GM23338 (cell line): ENCODE results near the gene NOVA2. TPM values are rescaled to one million over a fixed set of nuclear protein-coding genes. Genes with fewer than 3 reads are reported as not detected.

Experiments used
- ATAC-seq: fragments of 200-7000 bp; cut with Tn5 transposase; 3 replicates; pipeline ENCODE4 v1.9.1; 2020
- DNase-seq: peaks from one replicate; pipeline ENCODE4 v3.0.0-alpha.2; 2015; ENCODE audit warnings: low spot score
- H2AFZ ChIP-seq: fragments of 200-600 bp; sonication (generic); 2 replicates; pipeline ENCODE4 v1.8.0; 2016; ENCODE audit warnings: antibody characterized with exemption, mild to moderate bottlenecking, moderate library complexity
- H3F3A ChIP-seq: fragments of 200-600 bp; sonication (generic); replicated peaks from 2 replicates; pipeline ENCODE4 v1.8.0; 2017; ENCODE audit warnings: antibody characterized with exemption, mixed run types, low read depth
- H3K27ac ChIP-seq: fragments of 200-600 bp; sonication (generic); 2 replicates; pipeline ENCODE4 v1.6.1; 2016; ENCODE audit warnings: low read depth
- H3K27me3 ChIP-seq: fragments of 200-600 bp; sonication (generic); 2 replicates; pipeline ENCODE4 v1.8.0; 2016; ENCODE audit warnings: mild to moderate bottlenecking, mixed run types, moderate library complexity; ENCODE audit not compliant: insufficient read depth
- H3K36me3 ChIP-seq: fragments of 200-600 bp; sonication (generic); 2 replicates; pipeline ENCODE4 v1.8.0; 2016; ENCODE audit warnings: mild to moderate bottlenecking; ENCODE audit not compliant: insufficient read depth
- H3K4me1 ChIP-seq: fragments of 200-600 bp; sonication (generic); 2 replicates; pipeline ENCODE4 v1.8.0; 2016; ENCODE audit warnings: mild to moderate bottlenecking, moderate library complexity; ENCODE audit not compliant: insufficient read depth
- H3K4me2 ChIP-seq: fragments of 200-600 bp; sonication (generic); 2 replicates; pipeline ENCODE4 v1.7.1; 2017; ENCODE audit warnings: mixed run types
- H3K4me3 ChIP-seq: fragments of 200-600 bp; sonication (generic); 2 replicates; pipeline ENCODE4 v1.6.1; 2016; ENCODE audit warnings: mixed run types
- H3K79me2 ChIP-seq: fragments of 200-600 bp; sonication (generic); replicated peaks from 2 replicates; pipeline ENCODE4 v1.8.0; 2017; ENCODE audit warnings: mild to moderate bottlenecking; ENCODE audit not compliant: insufficient read depth
- H3K9me2 ChIP-seq: fragments of 200-600 bp; sonication (generic); 2 replicates; pipeline ENCODE4 v1.8.0; 2017; ENCODE audit not compliant: insufficient read depth
- H4K20me1 ChIP-seq: fragments of 200-600 bp; sonication (generic); replicated peaks from 2 replicates; pipeline ENCODE4 v1.8.0; 2017; ENCODE audit warnings: mild to moderate bottlenecking; ENCODE audit not compliant: insufficient read depth
- H3K27ac Mint-ChIP-seq: 2 replicates; pipeline ENCODE4 v1.8.0; 2020; ENCODE audit warnings: inconsistent platforms, mild to moderate bottlenecking, moderate library complexity, mixed read lengths
- H3K27me3 Mint-ChIP-seq: 3 replicates; pipeline ENCODE4 v1.8.0; 2022; ENCODE audit warnings: low read depth, mild to moderate bottlenecking, moderate library complexity, mixed read lengths, inconsistent platforms; ENCODE audit not compliant: insufficient read depth, poor library complexity
- H3K36me3 Mint-ChIP-seq: 3 replicates; pipeline ENCODE4 v1.8.0; 2021; ENCODE audit warnings: low read depth, mild to moderate bottlenecking, inconsistent platforms, moderate library complexity, mixed read lengths
- H3K4me1 Mint-ChIP-seq: 3 replicates; pipeline ENCODE4 v1.8.0; 2020; ENCODE audit warnings: mild to moderate bottlenecking, inconsistent platforms, mixed read lengths
- H3K4me3 Mint-ChIP-seq: 3 replicates; pipeline ENCODE4 v1.8.0; 2021; ENCODE audit warnings: moderate library complexity, mild to moderate bottlenecking, inconsistent platforms, mixed read lengths
- H3K9me3 Mint-ChIP-seq: 3 replicates; pipeline ENCODE4 v1.8.0; 2020; ENCODE audit warnings: moderate library complexity, mild to moderate bottlenecking, inconsistent platforms, mixed read lengths
- CREB1 ChIP-seq: fragments of 250-450 bp; sonication (Bioruptor Pico); IDR thresholded peaks from 2 replicates; pipeline ENCODE4 v1.5.0; 2020; ENCODE audit warnings: low read depth, mild to moderate bottlenecking, moderate library complexity
- EZH2 ChIP-seq: fragments of 200-600 bp; sonication (generic); IDR thresholded peaks from one replicate; pipeline ENCODE4 v1.8.0; 2017; ENCODE audit warnings: antibody characterized with exemption, mild to moderate bottlenecking, low read depth; ENCODE audit not compliant: unreplicated experiment
- EZH2phosphoT487 ChIP-seq: fragments of 200-600 bp; sonication (generic); IDR thresholded peaks from one replicate; pipeline ENCODE4 v1.8.1; 2018; ENCODE audit warnings: antibody characterized with exemption; ENCODE audit not compliant: unreplicated experiment
- JUNB ChIP-seq: IDR thresholded peaks from one replicate; pipeline ENCODE4 v1.6.1; 2016; ENCODE audit warnings: antibody characterized with exemption; ENCODE audit not compliant: unreplicated experiment
- NANOG ChIP-seq: IDR thresholded peaks from 2 replicates; pipeline ENCODE4 v1.6.1; 2016; ENCODE audit warnings: antibody characterized with exemption, borderline replicate concordance
- POLR2AphosphoS5 ChIP-seq: IDR thresholded peaks from 2 replicates; pipeline ENCODE4 v1.6.1; 2016; ENCODE audit warnings: antibody characterized with exemption, low read depth
- STAT1 ChIP-seq: IDR thresholded peaks from one replicate; pipeline ENCODE4 v1.6.1; 2016; ENCODE audit warnings: antibody characterized with exemption; ENCODE audit not compliant: unreplicated experiment
- ZNF114 ChIP-seq: fragments of 250-450 bp; sonication (Bioruptor Pico); IDR thresholded peaks from 2 replicates; pipeline ENCODE4 v1.5.0; 2020; ENCODE audit warnings: mild to moderate bottlenecking, moderate library complexity
- ZNF331 ChIP-seq: fragments of 250-450 bp; sonication (Bioruptor Pico); IDR thresholded peaks from 2 replicates; pipeline ENCODE4 v1.5.0; 2020; ENCODE audit warnings: low read depth, mild to moderate bottlenecking, moderate library complexity
- polyA plus RNA-seq: library from polyadenylated mRNA; unstranded; fragments of >200 nt; fragmentation: Nextera tagmentation; extraction: Ambion mirVana; gene quantifications from 2 replicates; pipeline ENCODE4 v1.2.1, GENCODE V29; 2016
- total RNA-seq: library from RNA; depleted of rRNA; stranded (reverse); fragments of >200 nt; shearing (Covaris generic); gene quantifications from 2 replicates; pipeline ENCODE4 v1.2.3, GENCODE V29; 2014
- TF ChIP-seq, protein P1 (sequence below), 2 experiments: fragments of 200-600 bp in 1 of 2; sonication (generic) in 1 of 2; conservative IDR thresholded peaks; 2 replicates each; pipeline versions ENCODE4 v1.5.1 to v1.6.1; 2016 to 2017; ENCODE audit warnings: antibody characterized with exemption in 2 of 2, low read depth in 2 of 2, mild to moderate bottlenecking in 2 of 2, moderate library complexity in 1 of 2
- TF ChIP-seq, protein P2 (sequence below): IDR thresholded peaks from 2 replicates; pipeline ENCODE4 v1.6.1; 2016; ENCODE audit warnings: antibody characterized with exemption
- TF ChIP-seq, protein P3 (sequence below): IDR thresholded peaks from one replicate; pipeline ENCODE4 v1.6.1; 2018; ENCODE audit warnings: antibody characterized with exemption; ENCODE audit not compliant: unreplicated experiment
- TF ChIP-seq, protein P4 (sequence below): fragments of 250-450 bp; sonication (Bioruptor Pico); IDR thresholded peaks from 2 replicates; pipeline ENCODE4 v1.5.0; 2020; ENCODE audit warnings: mild to moderate bottlenecking, moderate library complexity

NOVA2 gene
- total and polyA plus RNA-seq, 2 experiments from 2014 or later, result 5.1 to 13.7 TPM

DNA sequence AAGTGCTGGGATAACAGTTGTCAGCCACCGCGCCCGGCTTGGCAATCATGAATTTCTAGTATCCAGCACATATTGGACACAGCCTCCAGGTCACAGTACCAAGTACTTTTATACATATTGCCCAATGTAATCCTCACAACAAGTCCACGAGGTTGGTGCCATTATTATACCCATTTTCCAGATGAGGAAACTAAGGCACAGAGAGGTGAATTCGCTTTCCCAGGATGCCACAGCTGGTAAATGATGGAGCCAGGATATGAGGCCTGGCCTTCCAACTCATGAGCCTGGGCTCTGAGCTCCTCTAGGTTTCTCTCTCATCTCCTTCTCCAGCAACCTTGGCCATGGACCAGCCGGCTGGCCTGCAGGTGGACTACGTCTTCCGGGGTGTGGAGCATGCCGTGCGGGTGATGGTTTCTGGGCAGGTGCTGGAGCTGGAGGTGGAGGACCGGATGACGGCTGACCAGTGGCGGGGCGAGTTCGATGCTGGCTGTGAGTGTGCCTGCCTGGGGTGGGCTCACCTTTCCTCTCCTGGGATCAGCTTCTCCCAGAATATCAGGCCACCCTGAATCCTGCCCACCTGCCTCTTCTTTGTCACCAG lies 29.1 kb upstream of the NOVA2 start:
- no peaks in the 10 kb centered on the region; the same call in 1 of the 2 replicates for H4K20me1 ChIP-seq
- no peak overlapping the region for H3K4me3 ChIP-seq
- no peak overlapping the region for H3K27ac ChIP-seq
- no peak overlapping the region for H2AFZ ChIP-seq
- no peak for ATAC-seq
- H3K4me2 ChIP-seq, result no peak overlapping the region
- H3K9me2 ChIP-seq, result no peaks in the 10 kb centered on the region
- TF ChIP-seq STAT1, result no peak
- no peak for TF ChIP-seq EZH2phosphoT487
- TF ChIP-seq CREB1, result no peak
- TF ChIP-seq JUNB, result no peak
- TF ChIP-seq ZNF331 (CRISPR knock-in tag), result no peak
- TF ChIP-seq, protein P1, sequence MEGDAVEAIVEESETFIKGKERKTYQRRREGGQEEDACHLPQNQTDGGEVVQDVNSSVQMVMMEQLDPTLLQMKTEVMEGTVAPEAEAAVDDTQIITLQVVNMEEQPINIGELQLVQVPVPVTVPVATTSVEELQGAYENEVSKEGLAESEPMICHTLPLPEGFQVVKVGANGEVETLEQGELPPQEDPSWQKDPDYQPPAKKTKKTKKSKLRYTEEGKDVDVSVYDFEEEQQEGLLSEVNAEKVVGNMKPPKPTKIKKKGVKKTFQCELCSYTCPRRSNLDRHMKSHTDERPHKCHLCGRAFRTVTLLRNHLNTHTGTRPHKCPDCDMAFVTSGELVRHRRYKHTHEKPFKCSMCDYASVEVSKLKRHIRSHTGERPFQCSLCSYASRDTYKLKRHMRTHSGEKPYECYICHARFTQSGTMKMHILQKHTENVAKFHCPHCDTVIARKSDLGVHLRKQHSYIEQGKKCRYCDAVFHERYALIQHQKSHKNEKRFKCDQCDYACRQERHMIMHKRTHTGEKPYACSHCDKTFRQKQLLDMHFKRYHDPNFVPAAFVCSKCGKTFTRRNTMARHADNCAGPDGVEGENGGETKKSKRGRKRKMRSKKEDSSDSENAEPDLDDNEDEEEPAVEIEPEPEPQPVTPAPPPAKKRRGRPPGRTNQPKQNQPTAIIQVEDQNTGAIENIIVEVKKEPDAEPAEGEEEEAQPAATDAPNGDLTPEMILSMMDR (conservative IDR thresholded peaks at IDR 0.05; ENCODE audit: low read depth in 2 of 2), result no peak
- no peak for TF ChIP-seq POLR2AphosphoS5
- no peak for TF ChIP-seq NANOG
- no peak for TF ChIP-seq EZH2
- no peak for TF ChIP-seq ZNF114
- TF ChIP-seq, protein P2, sequence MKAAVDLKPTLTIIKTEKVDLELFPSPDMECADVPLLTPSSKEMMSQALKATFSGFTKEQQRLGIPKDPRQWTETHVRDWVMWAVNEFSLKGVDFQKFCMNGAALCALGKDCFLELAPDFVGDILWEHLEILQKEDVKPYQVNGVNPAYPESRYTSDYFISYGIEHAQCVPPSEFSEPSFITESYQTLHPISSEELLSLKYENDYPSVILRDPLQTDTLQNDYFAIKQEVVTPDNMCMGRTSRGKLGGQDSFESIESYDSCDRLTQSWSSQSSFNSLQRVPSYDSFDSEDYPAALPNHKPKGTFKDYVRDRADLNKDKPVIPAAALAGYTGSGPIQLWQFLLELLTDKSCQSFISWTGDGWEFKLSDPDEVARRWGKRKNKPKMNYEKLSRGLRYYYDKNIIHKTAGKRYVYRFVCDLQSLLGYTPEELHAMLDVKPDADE, result no peak
- TF ChIP-seq, protein P3, sequence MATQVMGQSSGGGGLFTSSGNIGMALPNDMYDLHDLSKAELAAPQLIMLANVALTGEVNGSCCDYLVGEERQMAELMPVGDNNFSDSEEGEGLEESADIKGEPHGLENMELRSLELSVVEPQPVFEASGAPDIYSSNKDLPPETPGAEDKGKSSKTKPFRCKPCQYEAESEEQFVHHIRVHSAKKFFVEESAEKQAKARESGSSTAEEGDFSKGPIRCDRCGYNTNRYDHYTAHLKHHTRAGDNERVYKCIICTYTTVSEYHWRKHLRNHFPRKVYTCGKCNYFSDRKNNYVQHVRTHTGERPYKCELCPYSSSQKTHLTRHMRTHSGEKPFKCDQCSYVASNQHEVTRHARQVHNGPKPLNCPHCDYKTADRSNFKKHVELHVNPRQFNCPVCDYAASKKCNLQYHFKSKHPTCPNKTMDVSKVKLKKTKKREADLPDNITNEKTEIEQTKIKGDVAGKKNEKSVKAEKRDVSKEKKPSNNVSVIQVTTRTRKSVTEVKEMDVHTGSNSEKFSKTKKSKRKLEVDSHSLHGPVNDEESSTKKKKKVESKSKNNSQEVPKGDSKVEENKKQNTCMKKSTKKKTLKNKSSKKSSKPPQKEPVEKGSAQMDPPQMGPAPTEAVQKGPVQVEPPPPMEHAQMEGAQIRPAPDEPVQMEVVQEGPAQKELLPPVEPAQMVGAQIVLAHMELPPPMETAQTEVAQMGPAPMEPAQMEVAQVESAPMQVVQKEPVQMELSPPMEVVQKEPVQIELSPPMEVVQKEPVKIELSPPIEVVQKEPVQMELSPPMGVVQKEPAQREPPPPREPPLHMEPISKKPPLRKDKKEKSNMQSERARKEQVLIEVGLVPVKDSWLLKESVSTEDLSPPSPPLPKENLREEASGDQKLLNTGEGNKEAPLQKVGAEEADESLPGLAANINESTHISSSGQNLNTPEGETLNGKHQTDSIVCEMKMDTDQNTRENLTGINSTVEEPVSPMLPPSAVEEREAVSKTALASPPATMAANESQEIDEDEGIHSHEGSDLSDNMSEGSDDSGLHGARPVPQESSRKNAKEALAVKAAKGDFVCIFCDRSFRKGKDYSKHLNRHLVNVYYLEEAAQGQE, result no peak
- TF ChIP-seq, protein P4, sequence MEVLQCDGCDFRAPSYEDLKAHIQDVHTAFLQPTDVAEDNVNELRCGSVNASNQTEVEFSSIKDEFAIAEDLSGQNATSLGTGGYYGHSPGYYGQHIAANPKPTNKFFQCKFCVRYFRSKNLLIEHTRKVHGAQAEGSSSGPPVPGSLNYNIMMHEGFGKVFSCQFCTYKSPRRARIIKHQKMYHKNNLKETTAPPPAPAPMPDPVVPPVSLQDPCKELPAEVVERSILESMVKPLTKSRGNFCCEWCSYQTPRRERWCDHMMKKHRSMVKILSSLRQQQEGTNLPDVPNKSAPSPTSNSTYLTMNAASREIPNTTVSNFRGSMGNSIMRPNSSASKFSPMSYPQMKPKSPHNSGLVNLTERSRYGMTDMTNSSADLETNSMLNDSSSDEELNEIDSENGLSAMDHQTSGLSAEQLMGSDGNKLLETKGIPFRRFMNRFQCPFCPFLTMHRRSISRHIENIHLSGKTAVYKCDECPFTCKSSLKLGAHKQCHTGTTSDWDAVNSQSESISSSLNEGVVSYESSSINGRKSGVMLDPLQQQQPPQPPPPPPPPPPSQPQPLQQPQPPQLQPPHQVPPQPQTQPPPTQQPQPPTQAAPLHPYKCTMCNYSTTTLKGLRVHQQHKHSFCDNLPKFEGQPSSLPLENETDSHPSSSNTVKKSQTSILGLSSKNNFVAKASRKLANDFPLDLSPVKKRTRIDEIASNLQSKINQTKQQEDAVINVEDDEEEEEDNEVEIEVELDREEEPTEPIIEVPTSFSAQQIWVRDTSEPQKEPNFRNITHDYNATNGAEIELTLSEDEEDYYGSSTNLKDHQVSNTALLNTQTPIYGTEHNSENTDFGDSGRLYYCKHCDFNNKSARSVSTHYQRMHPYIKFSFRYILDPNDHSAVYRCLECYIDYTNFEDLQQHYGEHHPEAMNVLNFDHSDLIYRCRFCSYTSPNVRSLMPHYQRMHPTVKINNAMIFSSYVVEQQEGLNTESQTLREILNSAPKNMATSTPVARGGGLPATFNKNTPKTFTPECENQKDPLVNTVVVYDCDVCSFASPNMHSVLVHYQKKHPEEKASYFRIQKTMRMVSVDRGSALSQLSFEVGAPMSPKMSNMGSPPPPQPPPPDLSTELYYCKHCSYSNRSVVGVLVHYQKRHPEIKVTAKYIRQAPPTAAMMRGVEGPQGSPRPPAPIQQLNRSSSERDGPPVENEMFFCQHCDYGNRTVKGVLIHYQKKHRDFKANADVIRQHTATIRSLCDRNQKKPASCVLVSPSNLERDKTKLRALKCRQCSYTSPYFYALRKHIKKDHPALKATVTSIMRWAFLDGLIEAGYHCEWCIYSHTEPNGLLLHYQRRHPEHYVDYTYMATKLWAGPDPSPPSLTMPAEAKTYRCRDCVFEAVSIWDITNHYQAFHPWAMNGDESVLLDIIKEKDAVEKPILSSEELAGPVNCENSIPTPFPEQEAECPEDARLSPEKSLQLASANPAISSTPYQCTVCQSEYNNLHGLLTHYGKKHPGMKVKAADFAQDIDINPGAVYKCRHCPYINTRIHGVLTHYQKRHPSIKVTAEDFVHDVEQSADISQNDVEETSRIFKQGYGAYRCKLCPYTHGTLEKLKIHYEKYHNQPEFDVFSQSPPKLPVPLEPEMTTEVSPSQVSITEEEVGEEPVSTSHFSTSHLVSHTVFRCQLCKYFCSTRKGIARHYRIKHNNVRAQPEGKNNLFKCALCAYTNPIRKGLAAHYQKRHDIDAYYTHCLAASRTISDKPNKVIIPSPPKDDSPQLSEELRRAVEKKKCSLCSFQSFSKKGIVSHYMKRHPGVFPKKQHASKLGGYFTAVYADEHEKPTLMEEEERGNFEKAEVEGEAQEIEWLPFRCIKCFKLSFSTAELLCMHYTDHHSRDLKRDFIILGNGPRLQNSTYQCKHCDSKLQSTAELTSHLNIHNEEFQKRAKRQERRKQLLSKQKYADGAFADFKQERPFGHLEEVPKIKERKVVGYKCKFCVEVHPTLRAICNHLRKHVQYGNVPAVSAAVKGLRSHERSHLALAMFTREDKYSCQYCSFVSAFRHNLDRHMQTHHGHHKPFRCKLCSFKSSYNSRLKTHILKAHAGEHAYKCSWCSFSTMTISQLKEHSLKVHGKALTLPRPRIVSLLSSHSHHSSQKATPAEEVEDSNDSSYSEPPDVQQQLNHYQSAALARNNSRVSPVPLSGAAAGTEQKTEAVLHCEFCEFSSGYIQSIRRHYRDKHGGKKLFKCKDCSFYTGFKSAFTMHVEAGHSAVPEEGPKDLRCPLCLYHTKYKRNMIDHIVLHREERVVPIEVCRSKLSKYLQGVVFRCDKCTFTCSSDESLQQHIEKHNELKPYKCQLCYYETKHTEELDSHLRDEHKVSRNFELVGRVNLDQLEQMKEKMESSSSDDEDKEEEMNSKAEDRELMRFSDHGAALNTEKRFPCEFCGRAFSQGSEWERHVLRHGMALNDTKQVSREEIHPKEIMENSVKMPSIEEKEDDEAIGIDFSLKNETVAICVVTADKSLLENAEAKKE (CRISPR knock-in tag), result no peak
- Mint-ChIP-seq H3K4me1 (peaks cover 19% of the 10 kb centered on the region), H3K27me3 (peaks cover 10% of the 10 kb centered on the region), H3K9me3 (no peaks in the 10 kb centered on the region; the same call in 2 of the 3 replicates), H3K4me3 (no peak overlapping the region), H3K27ac (no peak overlapping the region), H3K36me3 (peaks cover 19% of the 10 kb centered on the region)
- H3K36me3 ChIP-seq, result no peaks in the 10 kb centered on the region
- H3K79me2 ChIP-seq, result 0 out of 2 replicates have a peak, but pooled peaks cover 14% of the 10 kb centered on the region
- no peaks in the 10 kb centered on the region for H3K27me3 ChIP-seq
- no peak for DNase-seq
- peaks cover 3% of the 10 kb centered on the region; the same call in 1 of the 2 replicates for H3K4me1 ChIP-seq
- H3F3A ChIP-seq, result peaks cover 7% of the 10 kb centered on the region; the same call in 1 of the 2 replicates
